Esophagus squamous epithelium (tissue), 5 donors: ENCODE results near the gene HSPB2. TPM values are rescaled to one million over a fixed set of nuclear protein-coding genes. Genes with fewer than 3 reads are reported as not detected.

ENCODE experiments used
- DNase-seq: peaks from one replicate; lab custom pipeline; 2025; lab: John Stamatoyannopoulos, UW
- H3K27ac ChIP-seq, 4 donors: fragments of 200-600 bp; sonication (generic); one replicate each; pipeline ENCODE4 v1.5.1; 2016 to 2019; ENCODE audit warnings: mild to moderate bottlenecking in 1 of 4
- H3K27me3 ChIP-seq, 4 donors: fragments of 200-600 bp; sonication (generic); 1 replicate in 3 of 4; 2 replicates in 1 of 4; pipeline versions ENCODE4 v1.5.1 to v1.6.0; 2017 to 2021; ENCODE audit warnings: antibody characterized with exemption in 1 of 4
- H3K36me3 ChIP-seq, 3 donors: fragments of 200-600 bp; sonication (generic); one replicate each; pipeline ENCODE4 v1.5.1; 2016 to 2019
- H3K4me1 ChIP-seq, 3 donors: fragments of 200-600 bp; sonication (generic); one replicate each; pipeline ENCODE4 v1.5.1; 2017 to 2019
- H3K4me3 ChIP-seq, 4 donors: fragments of 200-600 bp; sonication (generic); 1 replicate in 3 of 4; 2 replicates in 1 of 4; pipeline ENCODE4 v1.5.1; 2016 to 2019; ENCODE audit warnings: mild to moderate bottlenecking in 2 of 4, moderate library complexity in 1 of 4
- H3K9me3 ChIP-seq, 3 donors: fragments of 200-600 bp; sonication (generic); one replicate each; pipeline ENCODE4 v1.5.1; 2016 to 2019
- POLR2A ChIP-seq, 4 donors: fragments of 450-650 bp; IDR thresholded peaks; one replicate each; pipeline ENCODE4 v1.6.1; 2017; ENCODE audit warnings: antibody characterized with exemption in 4 of 4, mild to moderate bottlenecking in 4 of 4, moderate library complexity in 3 of 4
- WGBS, 2 donors: methylation state at CpG; one replicate each; pipeline ENCODE4 v1.1.5; 2018; 5-methylcytosine and 5-hydroxymethylcytosine counted together
- intact Hi-C: fragments of 100-400 bp; cut with DNase I; formaldehyde crosslinking; loops from one replicate; pipeline ENCODE4 v1.15.0; 2022
- total RNA-seq, 4 donors: library from RNA; depleted of rRNA; stranded (reverse); fragments of >200 nt; gene quantifications; one replicate each; pipeline ENCODE4 v1.1.0, GENCODE V29; 2016
- TF ChIP-seq, protein P1 (sequence below), 6 experiments: fragments of 450-650 bp in 4 of 6; fragments of 200-600 bp in 2 of 6; sonication (generic) in 2 of 6; IDR thresholded peaks; one replicate each; pipeline ENCODE4 v1.5.1; 2016 to 2019; ENCODE audit warnings: antibody characterized with exemption in 6 of 6, mild to moderate bottlenecking in 4 of 6, moderate library complexity in 4 of 6
- donor health status: DM: yes; HTN: yes; CAD: no.

Gene HSPB2
- total RNA-seq, 4 donors from 2014 or later: 0.19 TPM; not detected in 3

- no peaks in the 10 kb centered on the region for H3K36me3 ChIP-seq
- 95 to 96% methylated on average over 3 of the region's 3 CpGs for WGBS, 2 donors
- H3K4me3 ChIP-seq: no peak overlapping the region
- no peaks in the 10 kb centered on the region for H3K27me3 ChIP-seq
- no peak for TF ChIP-seq POLR2A (IDR thresholded peaks at IDR 0.05)
- TF ChIP-seq, protein P1, sequence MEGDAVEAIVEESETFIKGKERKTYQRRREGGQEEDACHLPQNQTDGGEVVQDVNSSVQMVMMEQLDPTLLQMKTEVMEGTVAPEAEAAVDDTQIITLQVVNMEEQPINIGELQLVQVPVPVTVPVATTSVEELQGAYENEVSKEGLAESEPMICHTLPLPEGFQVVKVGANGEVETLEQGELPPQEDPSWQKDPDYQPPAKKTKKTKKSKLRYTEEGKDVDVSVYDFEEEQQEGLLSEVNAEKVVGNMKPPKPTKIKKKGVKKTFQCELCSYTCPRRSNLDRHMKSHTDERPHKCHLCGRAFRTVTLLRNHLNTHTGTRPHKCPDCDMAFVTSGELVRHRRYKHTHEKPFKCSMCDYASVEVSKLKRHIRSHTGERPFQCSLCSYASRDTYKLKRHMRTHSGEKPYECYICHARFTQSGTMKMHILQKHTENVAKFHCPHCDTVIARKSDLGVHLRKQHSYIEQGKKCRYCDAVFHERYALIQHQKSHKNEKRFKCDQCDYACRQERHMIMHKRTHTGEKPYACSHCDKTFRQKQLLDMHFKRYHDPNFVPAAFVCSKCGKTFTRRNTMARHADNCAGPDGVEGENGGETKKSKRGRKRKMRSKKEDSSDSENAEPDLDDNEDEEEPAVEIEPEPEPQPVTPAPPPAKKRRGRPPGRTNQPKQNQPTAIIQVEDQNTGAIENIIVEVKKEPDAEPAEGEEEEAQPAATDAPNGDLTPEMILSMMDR (IDR thresholded peaks at IDR 0.05): no peak
- no peak overlapping the region for H3K27ac ChIP-seq
- no peak for DNase-seq
- intact Hi-C loops: no loop called here
- peaks cover 0 to 2% (median 0%) of the 10 kb centered on the region in 3 donors for H3K4me1 ChIP-seq
- no peaks in the 10 kb centered on the region for H3K9me3 ChIP-seq
Observed at GRCh38 chr11:111951565-111951964, 39.0 kb downstream of the HSPB2 start.

DNA sequence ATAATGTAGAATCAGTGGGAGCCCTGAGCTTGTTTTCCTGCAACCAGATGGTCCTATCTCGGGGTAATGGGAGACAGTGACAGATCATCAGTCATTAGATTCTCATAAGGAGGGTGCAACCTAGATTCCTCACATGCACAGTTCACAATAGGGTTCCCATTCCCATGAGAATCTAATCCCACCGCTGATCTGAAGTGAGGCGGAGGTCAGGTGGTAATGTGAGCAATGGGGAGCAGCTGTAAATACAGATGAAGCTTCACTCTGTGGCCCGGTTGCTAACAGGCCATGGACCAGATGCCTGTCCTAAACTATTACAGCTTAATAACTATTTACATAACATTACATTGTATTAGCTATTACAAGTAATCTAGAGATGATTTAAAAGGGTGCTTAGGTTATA lies 41.6 kb downstream of the HSPB2 start:
- H3K4me3 ChIP-seq: no peak overlapping the region
- no peak overlapping the region for H3K27ac ChIP-seq
- H3K9me3 ChIP-seq: no peaks in the 10 kb centered on the region
- TF ChIP-seq, protein P1 (IDR thresholded peaks at IDR 0.05): no peak
- TF ChIP-seq POLR2A (IDR thresholded peaks at IDR 0.05): no peak
- DNase-seq: no peak
- 79 to 86% methylated on average over 4 of the region's 4 CpGs for WGBS, 2 donors
- intact Hi-C loops: no loop called here
- H3K4me1 ChIP-seq: no peaks in the 10 kb centered on the region
- no peaks in the 10 kb centered on the region for H3K27me3 ChIP-seq
- peaks cover 0 to 1% (median 0%) of the 10 kb centered on the region in 3 donors for H3K36me3 ChIP-seq

- Histone ChIP-seq H3K4me3 (no peak overlapping the region), H3K36me3 (peaks cover 0 to 4% (median 0%) of the 10 kb centered on the region in 3 donors), H3K27ac (no peak overlapping the region), H3K4me1 (peaks cover 3 to 23% (median 5%) of the 10 kb centered on the region in 3 donors), H3K9me3 (no peaks in the 10 kb centered on the region), H3K27me3 (no peaks in the 10 kb centered on the region)
- intact Hi-C loops: no loop called here
- WGBS, 2 donors: 87 to 92% methylated on average over 5 to 6 of the region's 12 CpGs
- no peak for DNase-seq
- TF ChIP-seq, protein P1 (IDR thresholded peaks at IDR 0.05): no peak
- no peak for TF ChIP-seq POLR2A (IDR thresholded peaks at IDR 0.05)
Observed at GRCh38 chr11:111957663-111958444, 45.3 kb downstream of the HSPB2 start.

DNA sequence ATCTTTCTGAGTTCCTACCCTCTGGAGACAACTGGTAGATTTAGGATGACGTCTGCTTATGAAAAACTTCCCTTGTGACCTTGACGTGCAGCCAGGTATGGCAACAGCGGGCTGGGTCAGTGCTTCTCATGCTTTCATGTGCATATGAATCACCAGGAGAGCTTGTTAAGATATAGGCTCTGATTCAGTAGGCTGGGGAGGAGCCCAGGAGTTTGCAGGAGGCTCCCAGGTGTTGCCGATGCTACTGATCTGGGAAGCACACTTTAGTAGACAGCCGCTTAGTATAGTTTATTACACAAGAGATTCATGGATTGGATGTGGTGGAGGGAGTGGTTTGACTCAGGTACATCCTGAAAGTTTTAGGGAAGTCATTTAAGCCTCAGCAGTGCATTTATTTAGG lies 48.4 kb downstream of the HSPB2 start:
- Histone ChIP-seq H3K4me1 (peaks cover 3 to 43% (median 5%) of the 10 kb centered on the region in 3 donors), H3K36me3 (peaks cover 0 to 4% (median 0%) of the 10 kb centered on the region in 3 donors), H3K27me3 (no peaks in the 10 kb centered on the region), H3K9me3 (no peaks in the 10 kb centered on the region), H3K4me3 (no peak overlapping the region), H3K27ac (peak overlapping the region in 3 of 4 donors; percentile 21 to 62 (median 46))
- WGBS, 2 donors: 28 to 46% methylated on average over 4 to 5 of the region's 5 CpGs
- DNase-seq: no peak
- intact Hi-C loops: no loop called here
- TF ChIP-seq, protein P1 (IDR thresholded peaks at IDR 0.05): no peak
- no peak for TF ChIP-seq POLR2A (IDR thresholded peaks at IDR 0.05)
